ENCODE results near the gene LDLRAD3. TPM values are rescaled to one million over a fixed set of nuclear protein-coding genes. Genes with fewer than 3 reads are reported as not detected.

Gene LDLRAD3
- total and polyA plus RNA-seq, 5 donors: 1.8 to 7.0 (median 3.5) TPM

- WGBS: 49% methylated on average over 2 of the region's 2 CpGs
- DNase-seq: no peak
- no peaks in the 10 kb centered on the region for H3K27me3 ChIP-seq (ENCODE audit: control insufficient read depth, insufficient read depth)
- no peaks in the 10 kb centered on the region for H3K4me1 ChIP-seq (ENCODE audit: control insufficient read depth, insufficient read depth, low read length)
- intact Hi-C loops (cut with DNase I): no loop called here
- H3K27ac ChIP-seq (ENCODE audit: low read length): no peak overlapping the region
- peaks cover 4% of the 10 kb centered on the region for H3K9me3 ChIP-seq (ENCODE audit: control insufficient read depth, low read length)
- ATAC-seq: no peak
- H3K4me3 ChIP-seq (ENCODE audit: low read length): no peak overlapping the region
These were observed 150.3 kb downstream of the LDLRAD3 start for GRCh38 chr11:36094164-36094563.

- intact Hi-C loops (cut with DNase I): no loop called here
- no peak overlapping the region for H3K27ac ChIP-seq (ENCODE audit: low read length)
- H3K4me1 ChIP-seq (ENCODE audit: control insufficient read depth, insufficient read depth, low read length): no peaks in the 10 kb centered on the region
- ATAC-seq (no peak), DNase-seq (no peak)
- H3K9me3 ChIP-seq (ENCODE audit: control insufficient read depth, low read length): peaks cover 4% of the 10 kb centered on the region
- WGBS: 86% methylated on average over 8 of the region's 8 CpGs
- H3K27me3 ChIP-seq (ENCODE audit: control insufficient read depth, insufficient read depth): no peaks in the 10 kb centered on the region
- no peak overlapping the region for H3K4me3 ChIP-seq (ENCODE audit: low read length)
These were observed 151.9 kb downstream of the LDLRAD3 start for GRCh38 chr11:36095716-36096115.

GRCh38 chr11:36097219-36097650 is 153.4 kb downstream of the LDLRAD3 start:
- WGBS: 74% methylated on average over 6 of the region's 6 CpGs
- intact Hi-C loops (cut with DNase I): no loop called here
- Histone ChIP-seq H3K4me1 (ENCODE audit: control insufficient read depth, insufficient read depth, low read length) (no peaks in the 10 kb centered on the region), H3K27me3 (ENCODE audit: control insufficient read depth, insufficient read depth) (no peaks in the 10 kb centered on the region), H3K27ac (ENCODE audit: low read length) (no peak overlapping the region), H3K9me3 (ENCODE audit: control insufficient read depth, low read length) (peaks cover 4% of the 10 kb centered on the region), H3K4me3 (ENCODE audit: low read length) (no peak overlapping the region)
- ATAC-seq (no peak), DNase-seq (no peak)

DNA sequence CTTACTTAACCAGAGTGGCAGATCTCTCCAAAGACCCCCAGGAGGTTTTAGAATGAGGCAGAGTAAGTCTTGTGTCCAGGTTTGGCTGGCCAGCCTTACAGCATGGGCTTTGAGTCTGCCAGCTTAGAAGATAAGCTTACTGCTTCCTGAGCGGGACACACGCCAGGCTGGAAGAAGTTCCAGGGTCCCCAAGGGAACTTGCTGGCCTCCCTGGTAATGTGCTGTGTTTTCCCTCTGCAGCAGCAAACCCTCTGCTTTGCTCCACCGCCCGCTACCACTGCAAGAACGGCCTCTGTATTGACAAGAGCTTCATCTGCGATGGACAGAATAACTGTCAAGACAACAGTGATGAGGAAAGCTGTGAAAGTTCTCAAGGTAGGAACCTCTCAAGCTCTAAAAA is 154.2 kb downstream of the LDLRAD3 start:
- DNase-seq: peak; percentile 49 to 82 (median 76)
- no peak overlapping the region for H3K4me3 ChIP-seq (ENCODE audit: low read length)
- H3K9me3 ChIP-seq (ENCODE audit: control insufficient read depth, low read length): peaks cover 4% of the 10 kb centered on the region
- 31% methylated on average over 6 of the region's 6 CpGs for WGBS
- H3K4me1 ChIP-seq (ENCODE audit: control insufficient read depth, insufficient read depth, low read length): no peaks in the 10 kb centered on the region
- peak; percentile 85 to 88 for ATAC-seq
- intact Hi-C loops (cut with DNase I): no loop called here
- H3K27ac ChIP-seq (ENCODE audit: low read length): no peak overlapping the region
- no peaks in the 10 kb centered on the region for H3K27me3 ChIP-seq (ENCODE audit: control insufficient read depth, insufficient read depth)

GRCh38 chr11:36098853-36099375 is 155.1 kb downstream of the LDLRAD3 start:
- Histone ChIP-seq H3K9me3 (ENCODE audit: control insufficient read depth, low read length) (peaks cover 2% of the 10 kb centered on the region), H3K4me1 (ENCODE audit: control insufficient read depth, insufficient read depth, low read length) (no peaks in the 10 kb centered on the region), H3K27ac (ENCODE audit: low read length) (no peak overlapping the region), H3K27me3 (ENCODE audit: control insufficient read depth, insufficient read depth) (no peaks in the 10 kb centered on the region), H3K4me3 (ENCODE audit: low read length) (no peak overlapping the region)
- ATAC-seq (no peak), DNase-seq (no peak)
- WGBS: 70% methylated on average over 2 of the region's 2 CpGs
- intact Hi-C loops (cut with DNase I): no loop called here

- no peaks in the 10 kb centered on the region for H3K27me3 ChIP-seq (ENCODE audit: control insufficient read depth, insufficient read depth)
- DNase-seq: no peak
- H3K27ac ChIP-seq (ENCODE audit: low read length): no peak overlapping the region
- 93% methylated on average over 4 of the region's 4 CpGs for WGBS
- peaks cover 2% of the 10 kb centered on the region for H3K9me3 ChIP-seq (ENCODE audit: control insufficient read depth, low read length)
- no peak overlapping the region for H3K4me3 ChIP-seq (ENCODE audit: low read length)
- intact Hi-C loops (cut with DNase I): no loop called here
- no peak for ATAC-seq
- peaks cover 5% of the 10 kb centered on the region for H3K4me1 ChIP-seq (ENCODE audit: control insufficient read depth, insufficient read depth, low read length)
These were observed 157.6 kb downstream of the LDLRAD3 start for GRCh38 chr11:36101466-36101865.

DNA sequence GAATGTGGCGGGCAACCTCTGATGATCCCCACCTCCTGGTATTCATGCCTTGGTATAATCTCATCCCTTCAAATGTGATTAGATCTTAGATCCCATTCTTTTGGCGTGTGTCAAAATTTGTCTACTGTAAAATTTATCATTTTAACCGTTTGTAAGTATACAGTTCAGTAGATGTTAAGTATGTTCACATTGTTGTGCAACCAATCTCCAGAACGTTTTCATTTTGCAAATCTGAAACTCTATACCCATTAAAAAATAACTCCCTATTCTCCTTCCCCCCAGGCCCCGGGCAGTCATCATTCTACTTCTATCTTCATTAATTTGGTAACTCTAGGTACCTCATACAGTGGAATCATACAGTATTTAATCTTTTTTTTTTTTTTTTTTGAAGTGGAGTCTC is 159.0 kb downstream of the LDLRAD3 start:
- Histone ChIP-seq H3K4me1 (ENCODE audit: control insufficient read depth, insufficient read depth, low read length) (peaks cover 5% of the 10 kb centered on the region), H3K27me3 (ENCODE audit: control insufficient read depth, insufficient read depth) (no peaks in the 10 kb centered on the region), H3K27ac (ENCODE audit: low read length) (no peak overlapping the region), H3K9me3 (ENCODE audit: control insufficient read depth, low read length) (peaks cover 2% of the 10 kb centered on the region), H3K4me3 (ENCODE audit: low read length) (no peak overlapping the region)
- intact Hi-C loops (cut with DNase I): no loop called here
- 94% methylated on average over 5 of the region's 5 CpGs for WGBS
- ATAC-seq (no peak), DNase-seq (no peak)

DNA sequence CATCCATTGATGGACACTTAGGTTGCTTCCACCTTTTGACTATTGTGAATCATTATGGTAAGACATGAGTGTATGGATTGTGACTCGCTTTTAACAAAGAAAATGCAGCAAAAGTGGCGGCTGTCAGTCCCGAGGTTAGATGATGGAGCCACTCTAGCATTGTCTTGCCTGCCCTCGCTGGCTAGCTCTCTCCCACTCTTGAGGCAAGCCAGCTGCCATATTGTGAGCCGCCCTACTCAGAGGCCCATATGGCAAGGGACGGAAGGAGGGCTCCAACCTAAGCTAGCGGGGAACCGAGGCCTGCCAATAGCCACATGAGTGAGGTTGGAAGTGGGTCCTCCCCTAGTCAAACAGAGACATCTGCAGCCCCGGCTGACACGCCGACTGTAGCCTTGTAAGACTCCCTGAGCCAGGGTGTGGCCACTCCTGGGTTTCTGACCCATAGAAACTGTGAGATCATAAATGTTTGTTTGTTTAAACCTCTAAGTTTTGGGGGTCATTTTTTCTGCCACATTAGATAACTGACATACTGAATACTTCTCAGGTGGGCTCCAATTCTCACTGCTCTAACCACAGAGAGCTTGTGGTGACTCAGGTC is 160.2 kb downstream of the LDLRAD3 start:
- intact Hi-C loops (cut with DNase I): no loop called here
- Histone ChIP-seq H3K9me3 (ENCODE audit: control insufficient read depth, low read length) (peaks cover 2% of the 10 kb centered on the region), H3K4me1 (ENCODE audit: control insufficient read depth, insufficient read depth, low read length) (peaks cover 5% of the 10 kb centered on the region), H3K4me3 (ENCODE audit: low read length) (no peak overlapping the region), H3K27me3 (ENCODE audit: control insufficient read depth, insufficient read depth) (no peaks in the 10 kb centered on the region), H3K27ac (ENCODE audit: low read length) (no peak overlapping the region)
- ATAC-seq (no peak), DNase-seq (no peak)
- 92% methylated on average over 11 of the region's 11 CpGs for WGBS

DNA sequence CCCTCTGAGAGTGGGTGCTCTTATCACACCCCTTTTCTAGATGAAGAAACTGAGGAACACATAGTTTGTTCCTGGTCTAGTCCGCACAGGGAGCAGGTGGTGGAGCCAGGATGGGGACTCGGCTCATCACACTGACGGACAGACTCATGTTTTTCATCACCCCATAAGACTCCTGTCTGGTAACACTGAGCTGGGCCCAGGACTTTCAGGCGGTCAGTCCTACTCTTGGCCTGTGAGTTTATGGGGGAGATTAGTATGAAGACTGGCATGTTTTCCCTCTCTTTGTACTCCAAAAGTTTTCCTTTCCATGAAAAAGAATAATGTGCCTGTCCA is 160.8 kb downstream of the LDLRAD3 start:
- no peak for DNase-seq
- no peak overlapping the region for H3K27ac ChIP-seq (ENCODE audit: low read length)
- H3K9me3 ChIP-seq (ENCODE audit: control insufficient read depth, low read length): peaks cover 2% of the 10 kb centered on the region
- no peak overlapping the region for H3K4me3 ChIP-seq (ENCODE audit: low read length)
- 29% methylated on average over 4 of the region's 4 CpGs for WGBS
- intact Hi-C loops (cut with DNase I): no loop called here
- ATAC-seq: no peak
- H3K4me1 ChIP-seq (ENCODE audit: control insufficient read depth, insufficient read depth, low read length): peaks cover 5% of the 10 kb centered on the region
- H3K27me3 ChIP-seq (ENCODE audit: control insufficient read depth, insufficient read depth): no peaks in the 10 kb centered on the region

DNA sequence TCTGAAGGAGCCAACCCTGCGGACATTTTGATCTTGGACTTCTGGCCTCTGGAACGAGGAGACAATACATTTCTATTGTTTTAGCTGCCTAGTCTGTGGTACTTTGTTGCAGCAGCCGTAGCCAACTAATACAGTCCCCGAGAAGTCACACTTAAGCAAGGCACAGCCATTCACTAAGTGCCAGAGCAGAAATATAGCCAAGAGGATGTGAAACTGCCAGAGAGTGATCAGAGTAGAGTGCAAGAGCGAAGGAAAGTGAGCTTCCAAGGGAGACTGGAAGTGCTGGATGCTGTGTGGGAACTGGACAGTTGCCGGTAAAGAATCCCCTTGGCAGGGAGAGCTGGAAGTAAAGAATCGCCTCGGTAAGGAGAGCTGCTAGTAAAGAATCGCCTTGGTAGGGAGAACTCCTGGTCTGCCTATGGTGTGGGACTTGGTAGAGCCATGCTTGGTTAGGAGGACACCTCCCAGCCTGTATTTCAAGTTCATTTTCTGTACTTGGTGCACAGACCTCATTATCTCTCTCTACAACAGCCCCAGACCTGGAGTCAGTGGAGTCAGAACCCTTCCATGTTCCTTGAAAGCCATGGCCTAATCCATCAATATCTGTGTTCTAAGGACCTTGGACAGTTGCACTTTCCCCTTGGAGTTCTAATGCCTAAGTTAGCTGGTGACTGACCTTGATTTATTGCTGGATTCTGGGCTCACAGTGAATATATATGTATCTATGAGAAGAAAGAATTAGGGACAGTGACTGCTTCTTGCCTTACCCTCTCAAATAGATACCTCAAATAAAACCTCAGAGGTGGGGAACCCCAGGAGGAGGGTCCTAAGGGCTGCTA is 162.1 kb downstream of the LDLRAD3 start:
- no peaks in the 10 kb centered on the region for H3K27me3 ChIP-seq (ENCODE audit: control insufficient read depth, insufficient read depth)
- 47% methylated on average over 9 of the region's 9 CpGs for WGBS
- DNase-seq: no peak
- peak; percentile 31 to 49 for ATAC-seq
- no peak overlapping the region for H3K4me3 ChIP-seq (ENCODE audit: low read length)
- H3K4me1 ChIP-seq (ENCODE audit: control insufficient read depth, insufficient read depth, low read length): peaks cover 5% of the 10 kb centered on the region
- intact Hi-C loops (cut with DNase I): no loop called here
- H3K9me3 ChIP-seq (ENCODE audit: control insufficient read depth, low read length): peaks cover 2% of the 10 kb centered on the region
- H3K27ac ChIP-seq (ENCODE audit: low read length): peak overlapping the region; percentile 24

DNA sequence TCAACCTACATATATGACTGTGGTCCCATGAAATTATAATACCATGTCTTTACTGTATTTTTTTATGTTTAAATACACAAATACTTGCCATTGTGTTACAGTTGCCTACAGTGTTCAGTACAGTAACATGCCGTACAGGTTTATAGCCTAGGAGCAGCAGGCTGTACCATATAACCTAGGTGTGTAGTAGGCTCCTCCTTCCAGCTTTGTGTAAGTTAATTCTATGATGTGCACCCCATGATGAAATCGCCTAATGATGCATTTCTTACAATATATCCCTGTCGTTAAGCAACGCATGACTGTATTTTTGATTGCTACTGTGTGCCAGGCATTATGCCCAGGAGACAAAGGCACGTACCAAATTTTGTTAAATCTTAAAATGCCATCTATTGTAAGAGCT is 163.7 kb downstream of the LDLRAD3 start:
- 97% methylated on average over 5 of the region's 5 CpGs for WGBS
- no peak overlapping the region for H3K4me3 ChIP-seq (ENCODE audit: low read length)
- no peak overlapping the region for H3K27ac ChIP-seq (ENCODE audit: low read length)
- intact Hi-C loops (cut with DNase I): no loop called here
- no peak for DNase-seq
- peaks cover 5% of the 10 kb centered on the region for H3K4me1 ChIP-seq (ENCODE audit: control insufficient read depth, insufficient read depth, low read length)
- peaks cover 2% of the 10 kb centered on the region for H3K9me3 ChIP-seq (ENCODE audit: control insufficient read depth, low read length)
- ATAC-seq: no peak
- no peaks in the 10 kb centered on the region for H3K27me3 ChIP-seq (ENCODE audit: control insufficient read depth, insufficient read depth)

All from right cardiac atrium (tissue), 5 donors.